ENCODE results near the gene DNAH1.

GRCh38 chr3:52399131-52399530, 83.0 kb downstream of the DNAH1 start:
- TF ChIP-seq JUNB (IDR thresholded peaks at IDR 0.05; ENCODE audit: unreplicated experiment) (no peak), CTCF (conservative IDR thresholded peaks at IDR 0.05; ENCODE audit: low read depth in 2 of 2) (no peak), ZNF331 (CRISPR knock-in tag; IDR thresholded peaks at IDR 0.05; ENCODE audit: low read depth) (no peak), EZH2 (IDR thresholded peaks at IDR 0.05; ENCODE audit: low read depth, unreplicated experiment) (no peak), EZH2phosphoT487 (IDR thresholded peaks at IDR 0.05; ENCODE audit: unreplicated experiment) (no peak), POLR2AphosphoS5 (IDR thresholded peaks at IDR 0.05; ENCODE audit: low read depth) (no peak; the same call in 1 of the 2 replicates), CREB1 (CRISPR knock-in tag; IDR thresholded peaks at IDR 0.05; ENCODE audit: low read depth) (no peak), REST (IDR thresholded peaks at IDR 0.05; ENCODE audit: unreplicated experiment) (no peak), NANOG (IDR thresholded peaks at IDR 0.05; ENCODE audit: borderline replicate concordance) (no peak), ZNF462 (CRISPR knock-in tag; IDR thresholded peaks at IDR 0.05) (no peak), ETS1 (IDR thresholded peaks at IDR 0.05) (no peak), STAT1 (IDR thresholded peaks at IDR 0.05; ENCODE audit: unreplicated experiment) (no peak), ZNF114 (CRISPR knock-in tag; IDR thresholded peaks at IDR 0.05) (no peak)

All from GM23338 (cell line).